ENCODE measurements around the gene SEPSECS.

SEPSECS gene

GRCh38 chr4:25070545-25070944 lies 89.7 kb downstream of the SEPSECS start:
- TF ChIP-seq POLR2A (IDR thresholded peaks at IDR 0.05; ENCODE audit: low read depth, low read length) (no peak), TAF1 (IDR thresholded peaks at IDR 0.05; ENCODE audit: borderline replicate concordance, low read depth, low read length) (no peak), POLR2AphosphoS5 (IDR thresholded peaks at IDR 0.05; ENCODE audit: low read depth, low read length) (no peak)
- FAIRE-seq (no peak), DNase-seq (ENCODE audit: insufficient read length) (no peak)

All from GM12892 (cell line).